ENCODE measurements around the gene TPM2. TPM values are rescaled to one million over a fixed set of nuclear protein-coding genes. Genes with fewer than 3 reads are reported as not detected.

TPM2 gene
- total RNA-seq, 1 donor from 2014 or later, result 460 TPM

DNA sequence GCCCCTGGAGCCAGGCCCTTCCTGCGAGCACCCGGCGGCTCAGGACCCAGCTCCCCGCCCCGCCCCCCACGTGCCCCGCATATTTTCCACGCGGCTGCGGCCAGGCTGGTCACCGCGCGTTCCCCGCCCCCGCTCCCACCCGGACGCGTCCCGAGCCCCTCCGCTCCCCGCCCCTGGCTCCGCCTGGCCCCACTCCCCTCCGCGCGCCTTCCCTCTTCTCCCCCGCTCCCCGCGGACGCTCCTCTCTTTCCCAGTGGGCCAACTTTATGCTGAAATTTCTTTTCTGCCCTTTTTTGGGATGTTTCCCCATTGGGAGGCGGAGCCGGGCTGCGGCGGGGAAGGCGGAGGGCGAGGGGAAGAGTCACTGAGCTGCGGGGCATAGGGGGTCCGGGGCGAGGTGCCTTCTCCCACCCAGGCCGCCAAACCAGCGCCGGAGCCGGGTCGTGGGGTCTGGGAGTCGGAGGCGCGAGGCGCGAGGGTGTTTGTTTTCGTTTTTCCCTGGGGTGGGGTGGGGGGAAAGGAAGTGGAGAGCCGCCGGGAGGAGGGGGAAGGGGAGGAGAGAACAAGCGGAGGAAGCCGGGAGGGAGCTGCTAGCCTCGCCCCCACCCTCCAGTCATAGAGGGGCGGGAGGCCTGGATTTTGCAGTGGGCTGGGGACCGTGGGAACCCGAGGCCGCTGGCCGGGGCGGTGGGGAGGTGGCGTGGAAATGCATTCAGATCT, 1.0 kb upstream of the TPM2 start:
- Histone ChIP-seq H3K27me3 (no peaks in the 10 kb centered on the region), H3K36me3 (no peaks in the 10 kb centered on the region), H3K27ac (peak overlapping the region; percentile 96), H3K9me3 (no peaks in the 10 kb centered on the region), H3K4me1 (peaks cover 32% of the 10 kb centered on the region), H3K4me3 (peak overlapping the region; percentile 79 to 90)
- peak in 1 of 2 donors; percentile 85 for TF ChIP-seq POLR2AphosphoS5 (IDR thresholded peaks at IDR 0.05; ENCODE audit: insufficient read depth in 1 of 2, low read depth in 1 of 2)
- TF ChIP-seq, protein P1, sequence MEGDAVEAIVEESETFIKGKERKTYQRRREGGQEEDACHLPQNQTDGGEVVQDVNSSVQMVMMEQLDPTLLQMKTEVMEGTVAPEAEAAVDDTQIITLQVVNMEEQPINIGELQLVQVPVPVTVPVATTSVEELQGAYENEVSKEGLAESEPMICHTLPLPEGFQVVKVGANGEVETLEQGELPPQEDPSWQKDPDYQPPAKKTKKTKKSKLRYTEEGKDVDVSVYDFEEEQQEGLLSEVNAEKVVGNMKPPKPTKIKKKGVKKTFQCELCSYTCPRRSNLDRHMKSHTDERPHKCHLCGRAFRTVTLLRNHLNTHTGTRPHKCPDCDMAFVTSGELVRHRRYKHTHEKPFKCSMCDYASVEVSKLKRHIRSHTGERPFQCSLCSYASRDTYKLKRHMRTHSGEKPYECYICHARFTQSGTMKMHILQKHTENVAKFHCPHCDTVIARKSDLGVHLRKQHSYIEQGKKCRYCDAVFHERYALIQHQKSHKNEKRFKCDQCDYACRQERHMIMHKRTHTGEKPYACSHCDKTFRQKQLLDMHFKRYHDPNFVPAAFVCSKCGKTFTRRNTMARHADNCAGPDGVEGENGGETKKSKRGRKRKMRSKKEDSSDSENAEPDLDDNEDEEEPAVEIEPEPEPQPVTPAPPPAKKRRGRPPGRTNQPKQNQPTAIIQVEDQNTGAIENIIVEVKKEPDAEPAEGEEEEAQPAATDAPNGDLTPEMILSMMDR (IDR thresholded peaks at IDR 0.05), result no peak
- peak in 1 of 2 donors; percentile 64 for TF ChIP-seq POLR2A (IDR thresholded peaks at IDR 0.05)
- no peak for DNase-seq (ENCODE audit: extremely low spot score in 2 of 2)
- intact Hi-C loops (cut with DNase I), result loop anchor here (5.0 kb wide), 2 partner anchors 33 to 37 kb away; partner anchors contain the start of genes CCDC107 and RMRP

DNA sequence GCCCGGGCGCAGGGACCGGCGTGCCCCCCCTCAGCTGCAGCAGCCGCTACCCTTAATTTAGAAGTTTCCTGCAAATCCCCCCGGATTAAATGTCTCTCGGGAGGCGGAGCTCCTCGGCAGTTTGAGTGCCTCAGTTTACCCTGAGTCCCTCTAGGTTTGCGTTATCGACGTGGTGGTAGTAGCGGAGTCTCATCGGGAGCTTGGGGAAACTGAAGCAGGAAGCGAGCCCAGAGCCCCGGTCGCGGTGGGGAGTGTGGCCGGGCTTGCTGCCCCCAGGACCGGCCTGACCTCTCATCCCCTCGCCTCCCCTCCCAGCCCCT, 529 bp upstream of the TPM2 start:
- DNase-seq (ENCODE audit: extremely low spot score in 2 of 2), result no peak
- H3K27ac ChIP-seq, result peak overlapping the region; percentile 96
- no peaks in the 10 kb centered on the region for H3K9me3 ChIP-seq
- no peak for TF ChIP-seq POLR2AphosphoS5 (IDR thresholded peaks at IDR 0.05; ENCODE audit: insufficient read depth in 1 of 2, low read depth in 1 of 2)
- TF ChIP-seq POLR2A (IDR thresholded peaks at IDR 0.05), result no peak
- TF ChIP-seq, protein P1 (IDR thresholded peaks at IDR 0.05), result no peak
- H3K4me1 ChIP-seq, result peaks cover 32% of the 10 kb centered on the region
- H3K27me3 ChIP-seq, result no peaks in the 10 kb centered on the region
- peak overlapping the region; percentile 79 to 90 for H3K4me3 ChIP-seq
- intact Hi-C loops (cut with DNase I), result loop anchor here (5.0 kb wide), 2 partner anchors 33 to 37 kb away; partner anchors contain the start of genes CCDC107 and RMRP
- peaks cover 0 to 2% of the 10 kb centered on the region in 2 donors for H3K36me3 ChIP-seq

DNA sequence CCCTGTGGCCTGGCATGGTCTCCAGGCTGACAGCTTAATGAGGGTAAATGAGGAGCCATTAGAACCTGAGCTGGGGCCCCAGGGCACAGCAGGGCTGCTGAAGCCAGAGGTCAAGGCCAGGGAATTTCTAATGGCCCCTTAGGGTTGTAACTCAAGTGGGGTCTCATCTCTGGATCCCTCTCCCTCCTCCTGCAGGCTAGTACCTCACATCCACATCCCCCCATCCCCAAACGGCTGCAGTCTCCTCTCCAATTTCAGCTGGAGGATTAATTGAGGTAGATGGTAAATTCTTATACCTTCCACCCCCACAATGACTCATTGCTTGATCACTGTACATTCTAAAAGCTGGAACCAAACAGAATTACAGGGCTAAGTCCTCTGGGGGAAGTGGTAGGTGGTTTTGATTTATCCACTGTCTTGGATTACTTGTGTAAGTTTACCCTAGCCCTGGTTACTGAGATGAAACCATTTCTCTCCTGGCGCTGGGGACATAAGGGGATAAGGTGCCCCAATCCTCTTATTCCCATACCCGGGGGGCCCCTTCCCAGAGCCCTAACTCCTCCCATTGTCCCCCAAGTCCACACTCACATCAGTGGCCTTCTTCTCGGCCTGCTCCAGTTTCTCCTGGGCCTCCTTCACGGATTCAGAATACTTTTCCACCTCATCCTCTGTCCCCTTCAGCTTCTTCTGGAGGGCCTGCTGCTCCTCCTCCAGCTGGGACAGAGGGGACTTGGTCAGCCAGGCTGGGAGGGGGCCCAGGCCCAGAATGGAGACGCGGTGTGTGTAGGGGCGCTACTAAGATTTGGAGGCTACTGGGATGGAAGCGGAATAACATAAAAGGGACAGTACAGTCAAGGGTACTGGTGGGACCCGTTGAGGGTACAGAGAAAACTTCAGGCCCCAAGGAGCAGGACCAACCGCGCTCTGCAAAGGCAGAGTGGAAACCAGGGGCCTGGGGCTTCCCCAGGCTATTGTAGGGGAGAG, 875 bp downstream of the TPM2 start:
- no peak for TF ChIP-seq POLR2AphosphoS5 (IDR thresholded peaks at IDR 0.05; ENCODE audit: insufficient read depth in 1 of 2, low read depth in 1 of 2)
- no peak for TF ChIP-seq POLR2A (IDR thresholded peaks at IDR 0.05)
- TF ChIP-seq, protein P1 (IDR thresholded peaks at IDR 0.05), result no peak
- Histone ChIP-seq H3K27me3 (no peaks in the 10 kb centered on the region), H3K9me3 (no peaks in the 10 kb centered on the region), H3K4me3 (peak overlapping the region; percentile 79 to 90), H3K27ac (peak overlapping the region; percentile 96), H3K4me1 (peaks cover 32% of the 10 kb centered on the region), H3K36me3 (peaks cover 0 to 11% of the 10 kb centered on the region in 2 donors)
- DNase-seq (ENCODE audit: extremely low spot score in 2 of 2), result no peak
- intact Hi-C loops (cut with DNase I), result no loop called here

DNA sequence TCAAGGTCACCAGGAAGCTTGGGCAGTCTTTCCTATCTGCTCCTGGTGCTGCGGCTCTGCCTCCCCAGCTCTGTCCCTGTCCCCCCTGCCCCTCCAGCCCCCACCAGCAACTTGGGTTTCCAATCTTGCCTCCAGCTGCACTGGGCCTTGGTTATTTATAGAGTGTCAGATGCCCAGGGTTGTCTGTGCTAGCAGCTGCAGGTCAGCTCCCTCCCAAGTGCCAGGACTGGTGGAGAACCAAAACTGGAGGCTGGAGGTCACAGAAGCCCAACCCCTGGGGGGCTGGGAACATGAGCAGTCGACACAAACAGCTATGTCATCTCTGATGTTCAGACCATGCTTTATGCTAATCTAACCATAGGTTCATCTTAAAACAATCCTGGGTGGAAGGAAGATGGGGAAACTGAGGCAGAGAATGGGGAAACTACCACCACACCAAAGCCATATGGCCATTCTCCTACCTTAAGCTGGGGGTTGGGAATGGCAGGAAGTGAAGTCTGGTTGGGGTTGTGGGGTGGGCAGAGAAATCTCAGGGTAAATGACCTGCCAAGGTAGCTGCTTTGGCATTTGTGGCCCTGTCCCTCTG, 1.7 kb downstream of the TPM2 start:
- no peak for DNase-seq (ENCODE audit: extremely low spot score in 2 of 2)
- Histone ChIP-seq H3K4me3 (peak overlapping the region; percentile 79 to 90), H3K36me3 (peaks cover 0 to 11% of the 10 kb centered on the region in 2 donors), H3K9me3 (no peaks in the 10 kb centered on the region), H3K4me1 (peaks cover 32% of the 10 kb centered on the region), H3K27me3 (no peaks in the 10 kb centered on the region), H3K27ac (peak overlapping the region; percentile 96)
- TF ChIP-seq POLR2A (IDR thresholded peaks at IDR 0.05) (no peak), POLR2AphosphoS5 (IDR thresholded peaks at IDR 0.05; ENCODE audit: insufficient read depth in 1 of 2, low read depth in 1 of 2) (no peak)
- TF ChIP-seq, protein P1 (IDR thresholded peaks at IDR 0.05), result no peak
- intact Hi-C loops (cut with DNase I), result no loop called here
